ENCODE results near the gene DPP6. TPM values are rescaled to one million over a fixed set of nuclear protein-coding genes. Genes with fewer than 3 reads are reported as not detected.
"Not testable (repeated sequence)": the region's sequence is repeated elsewhere in the genome, so short reads cannot be mapped to it uniquely, and the experiment has no call there.

DPP6 gene
- total and polyA plus RNA-seq, 2 donors (not counting 1 experiment from before 2014, with no cell fraction given), result not detected

- H2AFZ ChIP-seq (ENCODE audit: insufficient read depth, low read depth, low read length, poor library complexity, severe bottlenecking); H3K4me1 Mint-ChIP-seq; intact Hi-C loops (cut with micrococcal nuclease); ATAC-seq (ENCODE audit: low read depth); H3K27me3 Mint-ChIP-seq; H3K36me3 ChIP-seq (replicated peaks in 1 of 2; ENCODE audit: control extremely low read depth in 1 of 2, control insufficient read depth in 1 of 2, extremely low read depth in 1 of 2, insufficient read depth in 2 of 2, low read length in 1 of 2); POLR2A ChIA-PET; H3K9ac ChIP-seq (ENCODE audit: low read length); H4K20me1 ChIP-seq (ENCODE audit: control insufficient read depth, insufficient read depth, low read length, poor library complexity, severe bottlenecking); H3K27ac Mint-ChIP-seq; CTCF ChIA-PET; H3K9me3 ChIP-seq (ENCODE audit: control extremely low read depth in 1 of 3, control insufficient read depth in 2 of 3, insufficient read depth in 1 of 3, low read length in 2 of 3); H3K79me2 ChIP-seq (ENCODE audit: control insufficient read depth, insufficient read depth, low read length); H3K4me1 ChIP-seq (ENCODE audit: control insufficient read depth in 2 of 2, insufficient read depth in 2 of 2, low read length in 2 of 2); H3K4me2 ChIP-seq (replicated peaks; ENCODE audit: low read depth, low read length, poor library complexity, severe bottlenecking); H3K9me3 Mint-ChIP-seq (ENCODE audit: insufficient read depth); H3K27ac ChIP-seq (ENCODE audit: low read length in 2 of 2); DNase-seq; H3K4me3 Mint-ChIP-seq; H3K4me3 ChIP-seq (ENCODE audit: control extremely low read depth in 1 of 5, extremely low read depth in 1 of 5, insufficient read depth in 1 of 5, low read depth in 2 of 5, low read length in 4 of 5); H3K27me3 ChIP-seq (replicated peaks in 1 of 4; ENCODE audit: control extremely low read depth in 1 of 4, control insufficient read depth in 3 of 4, insufficient read depth in 4 of 4, low read length in 3 of 4): not testable (repeated sequence)
- 7% methylated on average over 62 of the region's 83 CpGs for WGBS (ENCODE audit: insufficient coverage)
Observed at GRCh38 chr7:154052530-154053252, 493 bp downstream of the DPP6 start.

GRCh38 chr7:154053466-154054312, 1.5 kb downstream of the DPP6 start:
- H3K4me1 ChIP-seq (ENCODE audit: control insufficient read depth in 2 of 2, insufficient read depth in 2 of 2, low read length in 2 of 2); H2AFZ ChIP-seq (ENCODE audit: insufficient read depth, low read depth, low read length, poor library complexity, severe bottlenecking); DNase-seq; H3K4me3 Mint-ChIP-seq; POLR2A ChIA-PET; H3K4me3 ChIP-seq (ENCODE audit: control extremely low read depth in 1 of 5, extremely low read depth in 1 of 5, insufficient read depth in 1 of 5, low read depth in 2 of 5, low read length in 4 of 5); H3K27ac Mint-ChIP-seq; H3K27me3 Mint-ChIP-seq; H3K4me1 Mint-ChIP-seq; H3K27ac ChIP-seq (ENCODE audit: low read length in 2 of 2); H3K4me2 ChIP-seq (replicated peaks; ENCODE audit: low read depth, low read length, poor library complexity, severe bottlenecking); H3K9ac ChIP-seq (ENCODE audit: low read length); CTCF ChIA-PET; ATAC-seq (ENCODE audit: low read depth); H3K79me2 ChIP-seq (ENCODE audit: control insufficient read depth, insufficient read depth, low read length); H4K20me1 ChIP-seq (ENCODE audit: control insufficient read depth, insufficient read depth, low read length, poor library complexity, severe bottlenecking); intact Hi-C loops (cut with micrococcal nuclease); H3K9me3 Mint-ChIP-seq (ENCODE audit: insufficient read depth); H3K36me3 ChIP-seq (replicated peaks in 1 of 2; ENCODE audit: control extremely low read depth in 1 of 2, control insufficient read depth in 1 of 2, extremely low read depth in 1 of 2, insufficient read depth in 2 of 2, low read length in 1 of 2); H3K27me3 ChIP-seq (replicated peaks in 1 of 4; ENCODE audit: control extremely low read depth in 1 of 4, control insufficient read depth in 3 of 4, insufficient read depth in 4 of 4, low read length in 3 of 4); H3K9me3 ChIP-seq (ENCODE audit: control extremely low read depth in 1 of 3, control insufficient read depth in 2 of 3, insufficient read depth in 1 of 3, low read length in 2 of 3): not testable (repeated sequence)
- 84% methylated on average over 5 of the region's 16 CpGs for WGBS (ENCODE audit: insufficient coverage)

GRCh38 chr7:154054664-154055063, 2.5 kb downstream of the DPP6 start:
- H3K9ac ChIP-seq (ENCODE audit: low read length); CTCF ChIA-PET; H3K4me3 Mint-ChIP-seq; H3K36me3 ChIP-seq (replicated peaks in 1 of 2; ENCODE audit: control extremely low read depth in 1 of 2, control insufficient read depth in 1 of 2, extremely low read depth in 1 of 2, insufficient read depth in 2 of 2, low read length in 1 of 2); H2AFZ ChIP-seq (ENCODE audit: insufficient read depth, low read depth, low read length, poor library complexity, severe bottlenecking); H4K20me1 ChIP-seq (ENCODE audit: control insufficient read depth, insufficient read depth, low read length, poor library complexity, severe bottlenecking); POLR2A ChIA-PET; ATAC-seq (ENCODE audit: low read depth); H3K9me3 Mint-ChIP-seq (ENCODE audit: insufficient read depth); H3K79me2 ChIP-seq (ENCODE audit: control insufficient read depth, insufficient read depth, low read length); H3K4me3 ChIP-seq (ENCODE audit: control extremely low read depth in 1 of 5, extremely low read depth in 1 of 5, insufficient read depth in 1 of 5, low read depth in 2 of 5, low read length in 4 of 5); H3K27ac Mint-ChIP-seq; DNase-seq; H3K27me3 ChIP-seq (replicated peaks in 1 of 4; ENCODE audit: control extremely low read depth in 1 of 4, control insufficient read depth in 3 of 4, insufficient read depth in 4 of 4, low read length in 3 of 4); H3K4me1 Mint-ChIP-seq; H3K4me2 ChIP-seq (replicated peaks; ENCODE audit: low read depth, low read length, poor library complexity, severe bottlenecking); H3K4me1 ChIP-seq (ENCODE audit: control insufficient read depth in 2 of 2, insufficient read depth in 2 of 2, low read length in 2 of 2); H3K27me3 Mint-ChIP-seq; H3K27ac ChIP-seq (ENCODE audit: low read length in 2 of 2); intact Hi-C loops (cut with micrococcal nuclease): not testable (repeated sequence)
- no CpG with 5 or more reads among the region's 2 CpGs for WGBS (ENCODE audit: insufficient coverage)
- H3K9me3 ChIP-seq (ENCODE audit: control extremely low read depth in 1 of 3, control insufficient read depth in 2 of 3, insufficient read depth in 1 of 3, low read length in 2 of 3), result peaks cover 0 to 10% (median 0%) of the 10 kb centered on the region in 3 donors

Data from B cell (primary cell).